NCI-H446 (cell line): Measurements from ENCODE around the gene DDIAS.
"Not testable (repeated sequence)": the region's sequence is repeated elsewhere in the genome, so short reads cannot be mapped to it uniquely, and the experiment has no call there.

Experiments used
- DNase-seq, 2 experiments: peaks; one replicate each; lab custom pipeline; 2025; lab: John Stamatoyannopoulos, UW

The DDIAS gene

DNA sequence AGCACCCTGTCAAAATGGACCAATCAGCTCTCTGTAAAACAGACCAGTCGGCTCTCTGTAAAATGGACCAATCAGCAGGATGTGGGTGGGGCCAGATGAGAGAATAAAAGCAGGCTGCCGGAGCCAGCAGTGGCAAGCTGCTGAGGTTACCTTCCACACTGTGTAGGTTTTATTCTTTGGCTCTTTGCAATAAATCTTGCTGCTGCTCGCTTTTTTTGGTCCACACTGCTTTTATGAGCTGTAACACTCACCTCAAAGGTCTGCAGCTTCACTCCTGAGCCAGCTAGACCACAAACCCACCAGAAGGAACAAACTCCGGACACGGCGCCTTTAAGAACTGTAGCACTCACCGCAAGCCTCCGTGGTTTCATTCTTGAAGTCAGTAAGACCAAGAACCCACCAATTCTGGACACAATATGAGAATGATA is 70.0 kb downstream of the DDIAS start:
- DNase-seq: not testable (repeated sequence)

DNA sequence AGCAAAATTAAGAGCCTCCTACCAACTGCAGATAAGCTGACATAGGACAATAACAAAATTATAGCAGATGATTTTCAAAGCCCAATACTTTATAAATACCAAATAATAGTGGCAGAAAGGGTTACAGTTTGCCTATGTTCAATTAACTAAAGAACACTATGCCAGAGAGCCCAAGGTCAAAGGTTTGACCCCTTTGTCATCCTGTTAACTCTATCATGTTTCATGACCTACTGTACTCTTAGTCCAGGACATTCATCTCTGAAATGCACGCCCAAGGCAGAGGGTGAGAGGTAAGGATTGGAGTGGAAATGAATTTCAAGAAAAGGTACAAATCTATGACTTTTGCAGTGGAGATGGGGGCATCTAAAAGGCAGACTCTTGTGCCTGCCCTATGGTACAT is 70.6 kb downstream of the DDIAS start:
- DNase-seq: no peak

DNA sequence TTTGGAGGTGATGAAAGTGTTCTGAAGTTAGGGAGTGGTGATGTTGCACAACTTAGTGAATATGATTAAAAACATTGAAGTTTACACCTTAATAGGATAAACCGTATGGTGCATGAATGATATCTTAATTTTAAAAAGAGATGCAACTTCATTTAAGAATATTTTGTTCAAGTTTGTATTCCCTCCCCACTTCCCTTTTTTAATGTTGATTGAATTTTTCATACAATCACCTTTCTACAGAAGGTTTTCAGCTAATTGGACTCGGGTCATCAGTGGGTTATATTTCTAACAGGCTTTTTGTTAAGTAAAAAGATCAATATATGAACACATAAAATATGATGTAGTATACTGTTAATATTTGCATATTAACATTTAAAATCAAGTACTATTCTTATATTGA is 72.6 kb downstream of the DDIAS start:
- DNase-seq: no peak

DNA sequence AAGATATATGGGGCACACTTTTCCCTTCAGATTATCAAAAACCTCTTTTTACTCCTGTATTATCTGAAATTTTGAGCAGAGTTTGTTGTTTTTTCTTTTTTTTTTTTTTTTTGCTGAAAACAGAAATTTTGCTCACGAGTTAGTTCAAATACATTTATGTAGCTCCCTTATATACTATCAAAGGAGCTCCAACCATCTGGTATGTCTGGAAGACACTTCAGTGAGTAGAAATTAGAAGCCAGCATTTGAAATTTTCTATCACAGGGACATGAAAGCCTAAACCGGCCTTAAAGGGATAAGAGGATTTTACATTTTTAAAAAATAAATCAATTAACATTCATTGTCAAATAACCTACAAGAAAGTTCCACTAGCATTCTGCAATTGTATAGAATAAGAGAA is 73.3 kb downstream of the DDIAS start:
- DNase-seq: no peak

DNA sequence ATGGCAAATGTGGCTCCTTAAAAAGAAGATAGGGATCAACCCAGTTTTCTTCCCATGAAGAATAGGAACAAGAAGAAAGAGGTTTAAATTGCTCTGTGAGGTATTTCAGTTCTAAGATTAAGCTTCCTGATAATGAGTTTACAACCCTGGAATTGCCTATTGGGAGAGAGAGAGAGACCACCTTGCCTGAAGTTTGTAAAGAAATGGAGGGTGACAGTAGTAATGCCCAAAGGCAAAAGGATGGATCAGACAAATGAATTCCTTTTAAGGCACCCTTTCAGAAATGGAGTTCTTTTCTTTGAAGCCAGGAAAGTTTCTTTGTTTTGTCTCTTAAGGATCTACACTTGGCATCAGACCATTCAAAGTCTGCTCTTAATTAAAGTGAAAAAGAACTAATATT is 74.3 kb downstream of the DDIAS start:
- no peak for DNase-seq

DNA sequence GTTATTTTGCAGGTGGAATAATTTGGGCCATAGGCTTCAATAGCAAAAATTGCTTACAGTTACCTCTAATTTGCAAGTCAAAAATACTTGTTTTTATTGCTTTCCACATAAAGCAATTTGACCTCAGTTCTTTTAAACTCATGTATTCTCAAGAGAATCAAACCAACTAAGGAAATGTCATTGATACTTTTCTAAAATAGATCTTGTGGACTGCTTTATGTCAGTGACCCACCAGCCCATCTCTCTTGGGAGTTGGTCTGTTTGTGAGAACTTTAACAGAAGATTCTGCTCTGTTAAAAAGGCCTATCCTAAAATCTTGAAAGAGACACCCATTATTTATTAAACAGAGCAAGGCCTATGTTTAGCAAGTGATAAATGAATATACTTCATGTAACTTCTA is 75.2 kb downstream of the DDIAS start:
- DNase-seq: no peak

DNA sequence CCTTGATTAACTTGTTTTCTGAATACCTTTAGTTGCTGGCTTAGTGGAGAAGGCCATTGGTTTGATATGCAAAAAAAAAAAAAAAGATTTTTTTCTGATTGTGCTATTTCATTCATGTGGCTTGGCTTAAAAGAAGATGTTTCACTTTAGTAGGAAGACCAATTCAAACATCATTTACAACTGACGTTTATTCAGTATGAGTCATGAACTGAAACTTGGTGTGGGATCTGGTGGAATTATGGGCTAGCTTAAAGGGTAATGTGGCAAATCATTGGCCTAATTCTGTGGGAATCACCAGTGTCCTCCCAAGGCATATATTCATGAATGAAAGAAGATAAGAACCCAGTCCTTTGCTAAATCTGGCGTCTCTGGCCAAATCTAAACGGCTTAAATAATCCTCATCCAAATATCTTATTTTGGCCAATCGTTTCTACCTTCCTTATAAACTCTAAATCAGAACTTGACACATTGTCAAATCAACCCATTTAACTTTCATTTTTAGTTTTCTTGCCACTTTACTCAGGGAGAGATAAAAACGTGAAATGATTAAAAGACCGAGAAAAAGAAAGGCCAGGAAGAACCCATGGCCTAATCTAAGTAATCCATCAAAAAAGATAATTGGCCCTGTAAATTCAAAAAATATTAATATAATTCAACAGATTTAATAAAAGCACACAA is 77.0 kb downstream of the DDIAS start:
- DNase-seq: no peak

DNA sequence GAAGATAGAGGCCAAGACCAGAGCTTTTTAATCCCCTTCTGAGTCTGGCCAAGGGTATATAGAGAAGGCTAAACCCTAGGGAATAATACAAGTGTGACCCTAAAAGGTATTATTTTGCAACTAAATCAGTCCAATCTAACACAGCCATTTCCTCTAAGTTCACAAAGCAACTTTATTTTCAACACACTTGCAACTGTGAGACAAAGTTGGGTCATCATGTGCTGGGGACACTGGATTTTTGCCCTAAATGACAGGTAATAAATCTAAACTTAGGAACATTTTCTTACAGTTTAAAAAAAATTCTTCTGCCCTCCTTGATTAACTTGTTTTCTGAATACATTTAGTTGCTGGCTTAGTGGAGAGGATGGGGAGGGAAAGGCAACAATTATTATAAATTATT is 78.3 kb downstream of the DDIAS start:
- no peak for DNase-seq

DNA sequence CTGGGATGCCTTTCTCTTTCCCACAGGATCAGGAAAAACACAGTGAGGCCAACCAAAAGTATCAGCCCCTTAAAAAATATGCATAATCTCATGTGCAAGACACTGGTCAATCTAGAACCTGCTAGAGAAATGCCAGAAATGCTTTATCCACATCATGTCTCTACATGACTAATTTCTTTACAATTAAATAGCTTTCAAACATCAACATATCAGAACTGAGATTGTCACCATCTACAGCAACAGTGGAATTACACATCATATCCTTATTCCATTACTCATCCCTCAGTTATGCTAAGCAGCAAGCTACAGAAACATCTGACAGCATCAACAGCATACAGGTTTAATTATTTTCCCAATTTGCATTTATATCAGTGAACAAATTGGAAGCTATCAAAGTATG is 78.8 kb downstream of the DDIAS start:
- no peak for DNase-seq

DNA sequence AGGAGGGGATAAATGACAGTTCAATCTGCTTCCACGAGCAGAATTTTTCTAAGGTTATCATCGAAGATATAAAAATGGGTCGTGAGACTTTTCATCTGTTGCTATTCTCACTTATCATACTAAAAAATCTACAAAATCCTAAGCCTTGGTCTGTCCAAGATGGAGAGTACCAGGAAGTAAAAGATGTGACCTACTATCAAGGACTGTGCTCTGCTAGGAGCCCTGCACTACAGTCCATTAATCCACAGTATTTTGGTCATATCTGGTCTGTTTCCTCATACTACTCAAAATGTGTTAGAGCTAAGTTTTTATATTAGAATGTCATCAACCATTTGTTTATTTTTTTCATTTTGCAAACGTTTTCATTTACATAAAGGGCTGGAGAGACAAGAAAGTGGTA is 79.4 kb downstream of the DDIAS start:
- no peak for DNase-seq

DNA sequence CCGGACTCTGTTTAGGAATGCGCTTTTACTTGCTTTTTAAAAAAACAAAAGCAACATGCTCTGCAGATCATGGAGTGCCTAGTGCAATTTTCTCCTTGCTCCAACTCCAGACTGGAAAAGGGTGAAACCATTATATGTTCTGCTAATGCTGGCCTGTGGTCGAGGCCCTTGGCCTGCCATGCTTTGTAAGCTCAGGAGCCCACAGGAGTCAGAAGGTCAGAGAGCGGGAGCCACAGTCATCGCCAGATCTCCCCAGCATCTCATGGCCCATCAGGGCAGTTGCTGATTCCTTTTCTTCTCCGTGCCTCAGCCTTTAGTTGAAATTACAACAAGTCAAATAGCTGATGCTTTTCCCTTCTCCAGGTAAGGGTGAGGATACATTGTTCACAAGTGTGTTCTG is 80.3 kb downstream of the DDIAS start:
- DNase-seq: no peak
